Urinary bladder (tissue), 4 donors: ENCODE measurements around the gene NT5C3A. TPM values are rescaled to one million over a fixed set of nuclear protein-coding genes. Genes with fewer than 3 reads are reported as not detected.
"Not testable (repeated sequence)": the region's sequence is repeated elsewhere in the genome, so short reads cannot be mapped to it uniquely, and the experiment has no call there.

ENCODE experiments used
- DNase-seq: peaks from one replicate; pipeline ENCODE4 v3.0.0-alpha.2; 2015; ENCODE audit errors: extremely low spot score
- H3K27ac ChIP-seq: one replicate; pipeline ENCODE4 v1.5.1; 2013; ENCODE audit warnings: low read depth, mild to moderate bottlenecking, moderate library complexity
- H3K36me3 ChIP-seq: one replicate; pipeline ENCODE4 v1.6.1; 2013; ENCODE audit warnings: mild to moderate bottlenecking, moderate library complexity; ENCODE audit not compliant: insufficient read depth
- H3K4me1 ChIP-seq: one replicate; pipeline ENCODE4 v1.6.1; 2013; ENCODE audit warnings: mild to moderate bottlenecking, moderate library complexity; ENCODE audit not compliant: insufficient read depth
- H3K4me3 ChIP-seq: one replicate; pipeline ENCODE4 v1.5.1; 2013; ENCODE audit warnings: low read depth, low read length
- WGBS: extraction: QIAGEN DNeasy Blood & Tissue Kit; methylation state at CpG from one replicate; pipeline ENCODE4 v1.1.7; 2013; 5-methylcytosine and 5-hydroxymethylcytosine counted together
- polyA plus RNA-seq: library from polyadenylated mRNA; stranded (reverse); fragments of 200-250 nt; gene quantifications from one replicate; pipeline ENCODE4 v1.2.3, GENCODE V29; 2013
- total RNA-seq: library from RNA; depleted of rRNA; stranded (reverse); fragments of >200 nt; gene quantifications from one replicate; pipeline ENCODE4 v1.2.3, GENCODE V29; 2014
- donor health status: healthy with polysubstance abuse.
- donor health status: healthy.

NT5C3A gene
- total RNA-seq (61.4 TPM), polyA plus RNA-seq (15.8 TPM)

DNA sequence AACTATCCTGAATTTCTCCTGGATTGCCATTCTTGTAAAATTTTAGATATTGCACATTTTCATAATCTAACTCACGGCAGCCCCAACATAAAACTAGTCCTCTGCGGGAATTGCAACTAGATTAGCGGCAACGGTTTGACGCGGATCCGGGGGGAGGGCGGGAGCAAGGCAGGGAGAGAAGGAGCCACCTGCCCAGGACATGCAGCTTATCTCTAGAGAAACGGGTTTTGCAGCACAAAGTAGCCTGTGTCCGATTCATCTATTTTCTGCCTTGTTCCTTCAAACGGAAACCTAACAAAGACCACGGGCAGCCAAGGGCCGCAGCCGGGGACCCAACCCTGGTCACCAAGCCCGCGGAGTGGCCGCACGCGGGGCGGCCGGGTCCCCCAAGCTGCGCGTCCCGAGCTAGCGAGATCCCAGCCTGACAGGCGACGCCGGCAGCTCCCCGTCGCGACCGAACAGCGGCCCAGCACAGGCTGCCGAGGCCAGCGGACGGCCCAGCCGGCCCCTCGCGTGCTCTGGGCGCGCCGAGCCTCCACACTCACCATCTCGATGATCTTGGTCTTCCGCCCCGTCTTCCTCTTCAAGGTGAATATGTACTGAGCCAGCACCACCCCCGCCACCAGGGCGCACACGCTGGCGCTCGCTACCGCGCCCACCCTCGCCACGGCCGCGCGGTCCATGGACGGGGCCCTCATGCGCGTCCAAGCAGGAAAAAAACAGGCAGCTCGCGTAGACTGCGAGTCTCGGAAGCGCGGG lies at the start of gene NT5C3A:
NT5C3A (minus strand) TSS at position 754 of the 759 bp plus-strand sequence; CDS start at position 683, 71 bp downstream.
- Histone ChIP-seq H3K4me1 (no peaks in the 10 kb centered on the region), H3K27ac (peak within 1 kb of the TSS; percentile 90), H3K4me3 (peak within 1 kb of the TSS; percentile 65), H3K36me3 (no peaks in the 10 kb centered on the region)
- WGBS = under 1% methylated on average over 66 of the region's 66 CpGs
- DNase-seq = no peak

- no peak for DNase-seq
- no peak overlapping the region for H3K27ac ChIP-seq
- H3K4me3 ChIP-seq = no peak overlapping the region
- H3K36me3 ChIP-seq = no peaks in the 10 kb centered on the region
- 64% methylated on average over 3 of the region's 3 CpGs for WGBS
- no peaks in the 10 kb centered on the region for H3K4me1 ChIP-seq
These were observed 49.0 kb upstream of the NT5C3A start for GRCh38 chr7:33111614-33112013.

GRCh38 chr7:33109758-33110238 lies 47.2 kb upstream of the NT5C3A start:
- WGBS = 20% methylated on average over 11 of the region's 11 CpGs
- peak overlapping the region; percentile 96 for H3K4me3 ChIP-seq
- DNase-seq = no peak
- no peaks in the 10 kb centered on the region for H3K36me3 ChIP-seq
- H3K27ac ChIP-seq = no peak overlapping the region
- peaks cover 2% of the 10 kb centered on the region for H3K4me1 ChIP-seq

GRCh38 chr7:33109005-33109757 lies 46.6 kb upstream of the NT5C3A start, which contains the start of gene RP9:
TSS of gene RP9 (minus strand) at chr7:33109404. CDS start at chr7:33109372, 32 bp downstream.
- no peak within 1 kb of the TSS for H3K27ac ChIP-seq
- peak within 1 kb of the TSS; percentile 96 for H3K4me3 ChIP-seq
- no peak for DNase-seq
- peaks cover 2% of the 10 kb centered on the region for H3K4me1 ChIP-seq
- WGBS = under 1% methylated on average over 100 of the region's 100 CpGs
- H3K36me3 ChIP-seq = no peaks in the 10 kb centered on the region

DNA sequence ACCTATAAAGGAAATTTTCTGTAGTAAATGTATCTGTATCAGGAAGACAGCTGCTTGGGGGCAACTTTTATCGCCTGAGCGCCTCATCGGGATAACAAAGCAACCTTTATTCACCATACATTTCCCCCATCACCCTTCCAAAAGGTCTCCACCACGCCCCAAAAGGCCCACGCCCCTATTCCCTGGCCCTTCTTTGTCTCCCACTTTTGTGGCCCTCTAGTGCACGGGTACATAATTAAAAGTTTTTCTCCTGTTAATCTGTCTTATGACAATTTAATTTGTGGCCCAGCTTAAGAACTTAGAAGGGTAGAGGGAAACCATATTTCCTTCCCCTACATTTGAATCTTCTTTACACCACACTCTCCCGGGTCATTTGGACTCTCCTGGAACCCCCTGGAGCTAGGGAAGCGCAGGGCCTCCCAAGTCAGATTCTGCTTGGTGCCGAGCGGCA lies 46.0 kb upstream of the NT5C3A start:
- H3K27ac ChIP-seq = no peak overlapping the region
- peaks cover 2% of the 10 kb centered on the region for H3K4me1 ChIP-seq
- H3K36me3 ChIP-seq = no peaks in the 10 kb centered on the region
- no peak for DNase-seq
- H3K4me3 ChIP-seq = peak overlapping the region; percentile 96
- WGBS = under 1% methylated on average over 10 of the region's 10 CpGs

DNA sequence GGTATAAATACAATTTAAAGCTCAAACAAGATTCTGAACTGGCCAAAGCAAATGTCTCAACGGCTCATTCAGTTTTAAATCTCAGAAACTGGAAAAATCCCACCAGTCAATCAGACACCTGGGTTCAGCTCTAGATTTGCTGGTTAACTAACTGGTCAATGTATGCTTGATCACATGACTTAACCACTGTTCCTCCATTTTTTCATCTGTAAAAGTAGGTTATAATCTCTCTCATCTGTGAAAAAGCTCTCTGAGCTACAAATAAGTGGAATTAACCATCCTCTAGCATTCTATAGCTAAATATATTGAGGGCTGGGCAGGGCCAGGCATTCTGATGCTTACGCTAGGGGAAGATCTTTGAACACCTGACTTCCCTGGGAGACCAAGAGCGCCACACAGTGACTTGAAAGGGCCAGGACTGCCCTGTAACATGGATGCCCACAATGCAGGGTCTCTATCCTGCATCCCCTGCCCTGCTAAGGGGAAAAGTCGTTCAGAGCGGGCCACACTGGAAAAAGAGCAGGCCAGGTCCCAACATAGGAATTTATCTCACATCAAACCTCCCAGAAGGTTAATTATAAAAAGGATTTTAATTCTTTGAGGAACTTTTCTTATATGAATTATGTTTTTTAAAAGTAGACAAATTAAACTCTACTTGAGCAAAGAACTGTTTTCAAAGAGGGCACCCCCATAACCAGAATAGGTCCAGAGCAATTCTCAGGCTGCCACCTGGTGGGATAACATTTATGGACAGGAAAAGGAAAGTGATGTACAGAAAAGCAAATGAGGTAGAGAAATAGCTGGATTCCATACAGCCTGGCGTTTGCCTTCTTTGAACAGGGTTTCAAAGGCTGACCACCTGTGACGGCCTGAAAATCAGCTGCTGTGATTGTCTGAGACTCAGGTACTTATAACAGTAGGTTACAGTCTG lies 44.8 kb upstream of the NT5C3A start:
- WGBS = 43% methylated on average over 7 of the region's 7 CpGs
- DNase-seq = no peak
- Histone ChIP-seq H3K4me3 (peak overlapping the region; percentile 96), H3K4me1 (peaks cover 2% of the 10 kb centered on the region), H3K27ac (no peak overlapping the region), H3K36me3 (no peaks in the 10 kb centered on the region)

DNA sequence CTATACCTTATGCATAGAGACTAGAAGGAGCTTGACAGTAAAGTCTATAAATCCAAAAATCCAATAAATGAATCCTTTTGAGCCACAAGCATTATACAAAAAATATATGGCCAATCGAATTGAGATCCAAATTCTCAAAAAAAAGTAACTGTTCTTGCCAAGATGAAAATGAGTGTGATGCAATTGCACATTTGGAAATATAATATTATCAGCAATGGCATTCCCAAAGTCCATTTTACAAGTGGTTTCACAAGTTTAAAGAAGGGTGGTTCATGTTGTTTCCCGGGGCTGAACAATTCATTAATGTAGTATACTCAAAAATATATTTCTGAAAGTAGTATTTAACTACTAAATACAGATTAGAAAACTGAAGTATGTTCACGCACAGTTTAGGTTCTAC lies 39.3 kb upstream of the NT5C3A start:
- DNase-seq = no peak
- H3K4me3 ChIP-seq = no peak overlapping the region
- H3K27ac ChIP-seq = no peak overlapping the region
- peaks cover 2% of the 10 kb centered on the region for H3K4me1 ChIP-seq
- no peaks in the 10 kb centered on the region for H3K36me3 ChIP-seq
- WGBS = 83% methylated on average over 3 of the region's 3 CpGs

GRCh38 chr7:33100770-33101169 lies 38.2 kb upstream of the NT5C3A start:
- Histone ChIP-seq H3K27ac (no peak overlapping the region), H3K4me3 (no peak overlapping the region), H3K4me1 (peaks cover 2% of the 10 kb centered on the region), H3K36me3 (no peaks in the 10 kb centered on the region)
- no peak for DNase-seq
- WGBS = 92% methylated on average over 3 of the region's 3 CpGs

DNA sequence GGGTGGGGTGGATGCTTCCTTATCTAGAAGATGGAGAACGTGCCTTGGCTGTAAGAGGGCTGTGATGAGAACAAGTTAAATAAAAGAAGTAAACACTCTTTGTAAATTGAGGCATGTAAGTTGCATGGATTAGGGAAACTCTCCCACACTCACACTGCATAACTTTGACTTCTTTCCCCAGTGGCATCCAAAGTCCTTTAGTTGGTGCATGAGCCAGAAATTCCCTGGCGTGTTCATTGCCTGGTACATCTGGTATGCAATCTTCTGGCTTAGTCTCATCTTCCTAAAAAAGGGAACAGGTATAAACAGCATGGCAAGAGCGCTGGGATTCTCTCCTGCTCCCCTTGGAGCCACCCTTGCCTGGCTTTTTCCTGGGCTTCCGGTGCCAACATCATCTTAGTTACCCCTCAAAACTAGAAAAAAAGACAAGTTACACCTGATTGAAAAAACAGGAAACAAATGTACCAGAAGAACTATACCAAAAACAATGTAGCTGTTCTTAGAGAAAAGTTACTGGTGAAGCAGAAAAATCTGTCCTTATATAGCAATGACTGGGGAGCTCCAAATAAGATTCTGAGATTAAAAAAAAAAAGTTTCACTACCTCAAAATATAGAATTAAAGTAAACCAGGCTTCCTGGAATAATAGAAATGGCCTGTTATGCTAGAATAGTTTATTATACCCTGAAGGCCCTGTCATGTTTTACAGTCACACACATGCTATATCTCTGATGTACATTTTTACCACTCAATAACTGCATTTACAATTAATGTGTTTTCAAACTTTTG lies 36.8 kb upstream of the NT5C3A start:
- H3K4me3 ChIP-seq = no peak overlapping the region
- H3K36me3 ChIP-seq = no peaks in the 10 kb centered on the region
- 57% methylated on average over 4 of the region's 4 CpGs for WGBS
- no peak for DNase-seq
- no peak overlapping the region for H3K27ac ChIP-seq
- H3K4me1 ChIP-seq = no peaks in the 10 kb centered on the region

- not testable (repeated sequence) for H3K36me3 ChIP-seq, DNase-seq, H3K4me1 ChIP-seq, H3K4me3 ChIP-seq, H3K27ac ChIP-seq
- 70% methylated on average over 5 of the region's 6 CpGs for WGBS
These were observed 32.2 kb upstream of the NT5C3A start for GRCh38 chr7:33094745-33095275.

GRCh38 chr7:33093266-33093665 lies 30.7 kb upstream of the NT5C3A start:
- Histone ChIP-seq H3K27ac (no peak overlapping the region), H3K4me3 (no peak overlapping the region), H3K36me3 (no peaks in the 10 kb centered on the region), H3K4me1 (no peaks in the 10 kb centered on the region)
- WGBS = 87% methylated on average over 4 of the region's 4 CpGs
- no peak for DNase-seq

- no peak overlapping the region for H3K4me3 ChIP-seq
- 90% methylated on average over 5 of the region's 5 CpGs for WGBS
- no peaks in the 10 kb centered on the region for H3K36me3 ChIP-seq
- H3K4me1 ChIP-seq = no peaks in the 10 kb centered on the region
- no peak for DNase-seq
- no peak overlapping the region for H3K27ac ChIP-seq
These were observed 29.1 kb upstream of the NT5C3A start for GRCh38 chr7:33091641-33092191.
